Calu3 (cell line): Measurements from ENCODE around the gene BRI3. TPM values are rescaled to one million over a fixed set of nuclear protein-coding genes. Genes with fewer than 3 reads are reported as not detected.

Experiments
- BruUV-seq: library from RNA; stranded (reverse); fragments of 400-500 nt; replicated peaks from 2 replicates; lab custom pipeline; 2021; lab: Mats Ljungman, UMichigan
- CTCF ChIA-PET: fragments of 300-600 bp; sonication (Branson Sonifier 250); formaldehyde crosslinking; loops from one replicate; lab custom pipeline; 2022; ENCODE audit warnings: antibody characterized with exemption; lab: Charles Lee
- DNase-seq: peaks from one replicate; pipeline ENCODE4 v3.0.0; 2022
- H3K27ac Mint-ChIP-seq: one replicate; pipeline ENCODE4 v1.8.0; 2022; ENCODE audit warnings: mixed read lengths; ENCODE audit not compliant: unreplicated experiment
- H3K27me3 Mint-ChIP-seq: one replicate; pipeline ENCODE4 v1.8.0; 2022; ENCODE audit warnings: mixed read lengths; ENCODE audit not compliant: unreplicated experiment
- H3K36me3 Mint-ChIP-seq: one replicate; pipeline ENCODE4 v1.8.0; 2022; ENCODE audit warnings: mild to moderate bottlenecking, moderate library complexity, mixed read lengths; ENCODE audit not compliant: insufficient read depth, unreplicated experiment
- H3K4me1 Mint-ChIP-seq: one replicate; pipeline ENCODE4 v1.8.0; 2022; ENCODE audit warnings: mild to moderate bottlenecking, low read depth, mixed read lengths; ENCODE audit not compliant: unreplicated experiment
- H3K4me3 Mint-ChIP-seq: one replicate; pipeline ENCODE4 v1.8.0; 2022; ENCODE audit warnings: mild to moderate bottlenecking, low read depth, moderate library complexity, mixed read lengths; ENCODE audit not compliant: unreplicated experiment
- H3K9me3 Mint-ChIP-seq: one replicate; pipeline ENCODE4 v1.8.0; 2022; ENCODE audit warnings: low read depth, mixed read lengths; ENCODE audit not compliant: unreplicated experiment
- intact Hi-C: fragments of 100-400 bp; cut with micrococcal nuclease; formaldehyde crosslinking; loops from one replicate; pipeline ENCODE4 v1.10.0; 2022; ENCODE audit not compliant: unreplicated experiment
- total RNA-seq: library from RNA; stranded (reverse); gene quantifications from 2 replicates; pipeline ENCODE4 v1.2.3, GENCODE V29; 2022
- TF ChIP-seq, protein P1 (sequence below): fragments of 200-600 bp; IDR thresholded peaks from one replicate; pipeline ENCODE4 v1.8.0; 2022; ENCODE audit warnings: antibody characterized with exemption; ENCODE audit not compliant: unreplicated experiment

BRI3 gene
- total RNA-seq, 1 experiment from 2014 or later, result 101 TPM

DNA sequence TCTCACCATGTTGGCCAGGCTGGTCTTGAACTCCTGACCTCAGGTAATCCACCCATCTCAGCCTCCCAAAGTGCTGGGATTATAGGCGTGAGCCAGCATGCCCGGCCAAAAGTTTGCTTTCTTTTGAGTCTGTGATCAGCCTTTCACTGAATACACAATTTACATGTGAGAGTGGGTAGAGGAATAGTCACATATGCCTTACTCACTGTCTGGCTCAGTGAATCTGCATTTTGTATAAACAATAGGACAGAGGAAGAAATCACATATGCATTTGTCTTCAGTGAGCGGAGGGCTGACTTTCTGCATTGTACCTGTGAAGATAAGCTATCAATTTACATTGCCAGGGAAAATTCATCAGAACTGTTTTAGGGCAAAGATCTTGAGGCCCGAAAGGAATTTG is 27.0 kb upstream of the BRI3 start:
- intact Hi-C loops, result no loop called here
- no TSS peak for BruUV-seq
- peaks cover 17% of the 10 kb centered on the region for H3K36me3 Mint-ChIP-seq
- no peak overlapping the region for H3K27ac Mint-ChIP-seq
- no peaks in the 10 kb centered on the region for H3K4me1 Mint-ChIP-seq
- H3K9me3 Mint-ChIP-seq, result no peaks in the 10 kb centered on the region
- H3K27me3 Mint-ChIP-seq, result no peaks in the 10 kb centered on the region
- DNase-seq, result no peak
- TF ChIP-seq, protein P1, sequence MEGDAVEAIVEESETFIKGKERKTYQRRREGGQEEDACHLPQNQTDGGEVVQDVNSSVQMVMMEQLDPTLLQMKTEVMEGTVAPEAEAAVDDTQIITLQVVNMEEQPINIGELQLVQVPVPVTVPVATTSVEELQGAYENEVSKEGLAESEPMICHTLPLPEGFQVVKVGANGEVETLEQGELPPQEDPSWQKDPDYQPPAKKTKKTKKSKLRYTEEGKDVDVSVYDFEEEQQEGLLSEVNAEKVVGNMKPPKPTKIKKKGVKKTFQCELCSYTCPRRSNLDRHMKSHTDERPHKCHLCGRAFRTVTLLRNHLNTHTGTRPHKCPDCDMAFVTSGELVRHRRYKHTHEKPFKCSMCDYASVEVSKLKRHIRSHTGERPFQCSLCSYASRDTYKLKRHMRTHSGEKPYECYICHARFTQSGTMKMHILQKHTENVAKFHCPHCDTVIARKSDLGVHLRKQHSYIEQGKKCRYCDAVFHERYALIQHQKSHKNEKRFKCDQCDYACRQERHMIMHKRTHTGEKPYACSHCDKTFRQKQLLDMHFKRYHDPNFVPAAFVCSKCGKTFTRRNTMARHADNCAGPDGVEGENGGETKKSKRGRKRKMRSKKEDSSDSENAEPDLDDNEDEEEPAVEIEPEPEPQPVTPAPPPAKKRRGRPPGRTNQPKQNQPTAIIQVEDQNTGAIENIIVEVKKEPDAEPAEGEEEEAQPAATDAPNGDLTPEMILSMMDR, result no peak
- CTCF ChIA-PET, result interaction anchor here (0.7 kb wide), 1 partner anchor 24 kb away, joined by 5 read pairs; no protein-coding TSS in a partner anchor
- H3K4me3 Mint-ChIP-seq, result no peak overlapping the region

GRCh38 chr7:98254951-98255610 is 26.4 kb upstream of the BRI3 start:
- Mint-ChIP-seq H3K36me3 (peaks cover 17% of the 10 kb centered on the region), H3K27ac (no peak overlapping the region), H3K27me3 (no peaks in the 10 kb centered on the region), H3K4me1 (no peaks in the 10 kb centered on the region), H3K9me3 (no peaks in the 10 kb centered on the region), H3K4me3 (no peak overlapping the region)
- TF ChIP-seq, protein P1, result no peak
- no peak for DNase-seq
- BruUV-seq, result no TSS peak
- intact Hi-C loops, result no loop called here
- CTCF ChIA-PET, result interaction anchor here (0.7 kb wide), 1 partner anchor 25 kb away, joined by 5 read pairs; no protein-coding TSS in a partner anchor

GRCh38 chr7:98256431-98256830 is 25.1 kb upstream of the BRI3 start:
- intact Hi-C loops, result no loop called here
- CTCF ChIA-PET, result interaction anchor here (0.5 kb wide), 1 partner anchor 14 kb away, joined by 3 read pairs; no protein-coding TSS in a partner anchor
- Mint-ChIP-seq H3K27me3 (no peaks in the 10 kb centered on the region), H3K4me1 (no peaks in the 10 kb centered on the region), H3K27ac (no peak overlapping the region), H3K36me3 (peaks cover 13% of the 10 kb centered on the region), H3K4me3 (no peak overlapping the region), H3K9me3 (no peaks in the 10 kb centered on the region)
- TF ChIP-seq, protein P1, result no peak
- BruUV-seq, result no TSS peak
- no peak for DNase-seq

DNA sequence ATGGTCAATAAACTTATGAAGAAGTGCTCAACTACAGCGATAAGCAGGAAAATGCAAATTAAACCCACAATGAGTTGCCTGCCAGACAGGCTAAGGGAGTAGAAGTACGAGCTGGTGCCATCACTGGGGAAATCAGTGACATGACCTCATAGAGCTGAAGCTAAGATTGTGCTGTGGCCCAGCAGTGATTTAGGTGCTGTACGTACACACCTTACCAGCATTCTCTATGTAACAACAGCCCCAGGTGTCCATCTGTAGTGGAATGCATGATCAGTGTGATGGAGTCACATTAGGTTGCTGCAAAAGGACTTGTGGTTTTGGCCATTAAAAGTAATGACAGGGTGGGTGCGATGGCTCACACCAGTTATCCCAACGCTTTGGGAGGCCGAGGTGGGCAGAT is 23.8 kb upstream of the BRI3 start:
- BruUV-seq, result no TSS peak
- Mint-ChIP-seq H3K4me3 (no peak overlapping the region), H3K27me3 (no peaks in the 10 kb centered on the region), H3K36me3 (peaks cover under 1% of the 10 kb centered on the region), H3K9me3 (no peaks in the 10 kb centered on the region), H3K4me1 (no peaks in the 10 kb centered on the region), H3K27ac (no peak overlapping the region)
- intact Hi-C loops, result no loop called here
- no peak for DNase-seq
- TF ChIP-seq, protein P1, result no peak
- CTCF ChIA-PET, result no interaction called here
